Occipital lobe (tissue), 1 donor: ENCODE measurements around the gene RPAIN. TPM values are rescaled to one million over a fixed set of nuclear protein-coding genes. Genes with fewer than 3 reads are reported as not detected.

ENCODE experiments used
- total RNA-seq: library from RNA; depleted of rRNA; stranded (reverse); fragments of >200 nt; gene quantifications from one replicate; pipeline ENCODE4 v1.2.3, GENCODE V29; 2014

RPAIN gene
- total RNA-seq, 1 donor from 2014 or later, result 84.5 TPM

Other genes with a start within 250 kb of the RPAIN start
- 39.0 TPM for gene ZNF594, start 228.3 kb upstream of the RPAIN start, total RNA-seq
- gene SCIMP, start 185.3 kb upstream of the RPAIN start, total RNA-seq, result 0.16 TPM
- 94.5 TPM for gene RABEP1, start 137.9 kb upstream of the RPAIN start, total RNA-seq
- 73.5 TPM for gene NUP88, start 520 bp upstream of the RPAIN start, total RNA-seq
- gene C1QBP, start 19.0 kb downstream of the RPAIN start, total RNA-seq, result 123 TPM
- 14.5 TPM for gene DHX33, start 48.8 kb downstream of the RPAIN start, total RNA-seq
- gene DERL2, start 66.0 kb downstream of the RPAIN start, total RNA-seq, result 56.3 TPM
- gene MIS12, start 66.4 kb downstream of the RPAIN start, total RNA-seq, result 18.2 TPM
- gene NLRP1, start 164.3 kb downstream of the RPAIN start, total RNA-seq, result 84.5 TPM